IMR-90 (cell line): ENCODE measurements around the gene NEDD1. TPM values are rescaled to one million over a fixed set of nuclear protein-coding genes. Genes with fewer than 3 reads are reported as not detected.

Experiments
- ATAC-seq: fragments of 200-7000 bp; cut with Tn5 transposase; 2 replicates; pipeline ENCODE4 v1.9.1; 2020; ENCODE audit warnings: low read depth, mild to moderate bottlenecking, moderate library complexity
- BruUV-seq: library from RNA; stranded (reverse); fragments of 400-500 nt; replicated peaks from 2 replicates; lab custom pipeline; 2021; lab: Mats Ljungman, UMichigan
- CTCF ChIA-PET: fragments of 300-600 bp; formaldehyde crosslinking; extraction: SDS; loops from one replicate; lab custom pipeline; 2021; ENCODE audit warnings: antibody characterized with exemption; lab: Yijun Ruan, JAX
- POLR2A ChIA-PET: fragments of 300-600 bp; sonication (Branson Sonifier 250); formaldehyde crosslinking; loops from one replicate; lab custom pipeline; 2022; ENCODE audit warnings: antibody characterized with exemption; ENCODE audit not compliant: unreplicated experiment; lab: Charles Lee
- DNase-seq: peaks from one replicate; pipeline ENCODE4 v3.0.0; 2013
- H2AFZ ChIP-seq: replicated peaks from 2 replicates; pipeline ENCODE3; 2013; ENCODE audit warnings: low read length, mild to moderate bottlenecking; ENCODE audit not compliant: poor library complexity
- H2AK5ac ChIP-seq: 2 replicates; pipeline ENCODE4 v1.6.1; 2013; ENCODE audit warnings: low read depth, low read length, inconsistent platforms
- H2AK9ac ChIP-seq: replicated peaks from 2 replicates; pipeline ENCODE3; 2013; ENCODE audit warnings: mild to moderate bottlenecking, low read depth, low read length, moderate library complexity; ENCODE audit not compliant: poor library complexity
- H2BK120ac ChIP-seq: 2 replicates; pipeline ENCODE4 v1.6.1; 2013; ENCODE audit warnings: low read depth, low read length, inconsistent platforms
- H2BK15ac ChIP-seq: 3 replicates; pipeline ENCODE4 v1.6.1; 2013; ENCODE audit warnings: low read depth, low read length, inconsistent platforms
- H2BK20ac ChIP-seq: 2 replicates; pipeline ENCODE4 v1.6.1; 2013; ENCODE audit warnings: low read depth, mild to moderate bottlenecking, inconsistent platforms, low read length, moderate library complexity
- H2BK5ac ChIP-seq: 2 replicates; pipeline ENCODE4 v1.6.1; 2013; ENCODE audit warnings: mild to moderate bottlenecking, low read depth, low read length, inconsistent platforms; ENCODE audit not compliant: poor library complexity, severe bottlenecking
- H3K14ac ChIP-seq: replicated peaks from 2 replicates; pipeline ENCODE4 v1.6.1; 2013; ENCODE audit warnings: low read depth, low read length, inconsistent platforms
- H3K18ac ChIP-seq: 2 replicates; pipeline ENCODE4 v1.6.1; 2013; ENCODE audit warnings: low read depth, low read length, control low read depth
- H3K23ac ChIP-seq: 2 replicates; pipeline ENCODE4 v1.6.1; 2013; ENCODE audit warnings: low read depth, low read length, inconsistent platforms
- H3K27ac ChIP-seq: 2 replicates; pipeline ENCODE4 v1.5.1; 2013; ENCODE audit warnings: mild to moderate bottlenecking, control low read depth, low read length; ENCODE audit not compliant: insufficient read depth
- H3K27me3 ChIP-seq: 2 replicates; pipeline ENCODE4 v1.6.1; 2013; ENCODE audit warnings: low read length; ENCODE audit not compliant: control insufficient read depth, insufficient read depth
- H3K36me3 ChIP-seq: 2 replicates; pipeline ENCODE4 v1.6.1; 2013; ENCODE audit warnings: low read length, mixed read lengths; ENCODE audit not compliant: control insufficient read depth, insufficient read depth
- H3K4ac ChIP-seq: 2 replicates; pipeline ENCODE4 v1.6.1; 2013; ENCODE audit warnings: low read depth, low read length, inconsistent platforms
- H3K4me1 ChIP-seq: 2 replicates; pipeline ENCODE4 v1.6.1; 2013; ENCODE audit warnings: low read length, mixed read lengths; ENCODE audit not compliant: control insufficient read depth, insufficient read depth
- H3K4me2 ChIP-seq: 2 replicates; pipeline ENCODE4 v1.6.1; 2013; ENCODE audit warnings: low read depth, mild to moderate bottlenecking, control low read depth, low read length, moderate library complexity
- H3K4me3 ChIP-seq: 2 replicates; pipeline ENCODE4 v1.5.1; 2013; ENCODE audit warnings: low read depth, mild to moderate bottlenecking, control low read depth, low read length, moderate library complexity; ENCODE audit not compliant: insufficient read depth
- H3K56ac ChIP-seq: 2 replicates; pipeline ENCODE4 v1.6.1; 2013; ENCODE audit warnings: low read length, inconsistent platforms; ENCODE audit not compliant: insufficient read depth; ENCODE audit errors: extremely low read depth
- H3K79me1 ChIP-seq, 2 experiments: 2 replicates each; pipeline ENCODE4 v1.6.1; 2013; ENCODE audit warnings: low read length in 2 of 2, inconsistent platforms in 1 of 2, low read depth in 1 of 2
- H3K9ac ChIP-seq: 2 replicates; pipeline ENCODE4 v1.6.1; 2013; ENCODE audit warnings: low read depth, low read length, control low read depth
- H3K9me1 ChIP-seq: 2 replicates; pipeline ENCODE4 v1.6.1; 2013; ENCODE audit warnings: low read length, inconsistent platforms; ENCODE audit not compliant: insufficient read depth
- H3K9me3 ChIP-seq: 2 replicates; pipeline ENCODE4 v1.6.1; 2013; ENCODE audit warnings: low read length; ENCODE audit not compliant: control insufficient read depth, insufficient read depth
- H4K20me1 ChIP-seq: 2 replicates; pipeline ENCODE4 v1.6.1; 2013; ENCODE audit warnings: low read length, inconsistent platforms; ENCODE audit not compliant: insufficient read depth
- H4K5ac ChIP-seq: 2 replicates; pipeline ENCODE4 v1.6.1; 2013; ENCODE audit warnings: mild to moderate bottlenecking, low read depth, low read length, control low read depth
- H4K8ac ChIP-seq, 2 experiments: 2 replicates each; pipeline ENCODE4 v1.6.1; 2013; ENCODE audit warnings: low read depth in 2 of 2, low read length in 2 of 2, control low read depth in 1 of 2, inconsistent platforms in 1 of 2
- H4K91ac ChIP-seq: 2 replicates; pipeline ENCODE4 v1.6.1; 2013; ENCODE audit warnings: low read depth, low read length, inconsistent platforms; ENCODE audit not compliant: insufficient read depth
- BHLHE40 ChIP-seq: fragments of 150-350 bp; IDR thresholded peaks from 2 replicates; pipeline ENCODE4 v1.6.1; 2016; ENCODE audit warnings: mild to moderate bottlenecking, low read depth, low read length
- CEBPB ChIP-seq: IDR thresholded peaks from 2 replicates; pipeline ENCODE4 v1.6.1; 2012; ENCODE audit warnings: low read depth, low read length, improper control_type of control experiment
- CHD1 ChIP-seq: IDR thresholded peaks from 2 replicates; pipeline ENCODE4 v1.6.1; 2012; ENCODE audit warnings: low read depth, low read length, improper control_type of control experiment
- FOS ChIP-seq: fragments of 150-350 bp; IDR thresholded peaks from 2 replicates; pipeline ENCODE4 v1.6.1; 2016; ENCODE audit warnings: low read depth, low read length
- MAFK ChIP-seq: IDR thresholded peaks from 2 replicates; pipeline ENCODE4 v1.6.1; 2012; ENCODE audit warnings: low read depth, low read length, improper control_type of control experiment
- MAZ ChIP-seq: IDR thresholded peaks from 2 replicates; pipeline ENCODE4 v1.6.1; 2012; ENCODE audit warnings: low read depth, mild to moderate bottlenecking, low read length, improper control_type of control experiment, moderate library complexity, borderline replicate concordance
- MXI1 ChIP-seq: IDR thresholded peaks from 2 replicates; pipeline ENCODE4 v1.6.1; 2012; ENCODE audit warnings: low read depth, mild to moderate bottlenecking, low read length, moderate library complexity, borderline replicate concordance
- NFE2L2 ChIP-seq: fragments of 150-350 bp; IDR thresholded peaks from 2 replicates; pipeline ENCODE4 v1.6.1; 2016; ENCODE audit warnings: low read depth, mild to moderate bottlenecking, low read length
- POLR2A ChIP-seq: IDR thresholded peaks from 2 replicates; pipeline ENCODE4 v1.6.1; 2012; ENCODE audit warnings: mild to moderate bottlenecking, low read depth, low read length
- RAD21 ChIP-seq: IDR thresholded peaks from 2 replicates; pipeline ENCODE4 v1.6.1; 2012; ENCODE audit warnings: low read length, improper control_type of control experiment
- RCOR1 ChIP-seq: IDR thresholded peaks from 2 replicates; pipeline ENCODE4 v1.6.1; 2012; ENCODE audit warnings: mild to moderate bottlenecking, low read length, improper control_type of control experiment; ENCODE audit not compliant: insufficient replicate concordance
- RFX5 ChIP-seq: IDR thresholded peaks from 2 replicates; pipeline ENCODE4 v1.8.0; 2012; ENCODE audit warnings: low read depth, mild to moderate bottlenecking, low read length, moderate library complexity
- SMC3 ChIP-seq: fragments of 150-350 bp; IDR thresholded peaks from 2 replicates; pipeline ENCODE4 v1.6.1; 2016; ENCODE audit warnings: low read depth, mild to moderate bottlenecking, antibody characterized with exemption, low read length, moderate library complexity
- WGBS, 2 experiments: methylation state at CpG; one replicate each; pipeline versions ENCODE4 v1.1.5 to v1.1.7; 2013; ENCODE audit warnings: missing lambda C conversion rate in 2 of 2; ENCODE audit not compliant: insufficient read length in 1 of 2; ENCODE audit errors: extremely low coverage in 2 of 2; 5-methylcytosine and 5-hydroxymethylcytosine counted together
- dilution Hi-C: fragments of 300-500 bp; cut with HindIII; formaldehyde crosslinking; loops from one replicate; pipeline ENCODE4 v1.14.3; 2018; ENCODE audit warnings: low sequenced_read_pairs; ENCODE audit not compliant: unreplicated experiment
- in situ Hi-C: fragments of 300-500 bp; cut with MboI; formaldehyde crosslinking; loops from 3 replicates; pipeline ENCODE4 v1.14.3; 2019; ENCODE audit warnings: low sequenced_read_pairs, inconsistent platforms, mixed read lengths
- intact Hi-C: fragments of 100-400 bp; cut with micrococcal nuclease; formaldehyde crosslinking; loops from 2 replicates; pipeline ENCODE4 v1.10.0; 2022
- polyA plus RNA-seq, 3 experiments: library from polyadenylated mRNA; depleted of rRNA; stranded (reverse); fragments of >200 nt; gene quantifications; 2 replicates each; pipeline ENCODE4 v1.2.3, GENCODE V29; 2012; ENCODE audit warnings: low replicate concordance in 1 of 3
- total RNA-seq: library from RNA; depleted of rRNA; stranded (reverse); fragments of >200 nt; gene quantifications from 2 replicates; pipeline ENCODE4 v1.2.3, GENCODE V29; 2012
- TF ChIP-seq, protein P1 (sequence below): fragments of 150-350 bp; IDR thresholded peaks from 2 replicates; pipeline ENCODE4 v1.6.1; 2017; ENCODE audit warnings: mild to moderate bottlenecking, antibody characterized with exemption, low read length, low read depth
- TF ChIP-seq, protein P2 (sequence below): conservative IDR thresholded peaks from 2 replicates; pipeline ENCODE4 v1.5.1; 2012; ENCODE audit warnings: mild to moderate bottlenecking, low read depth, low read length, improper control_type of control experiment

Gene NEDD1
- total and polyA plus RNA-seq, 2 of the 4 experiments (the other 2 are of a cell fraction): 10.0 to 48.0 TPM

DNA sequence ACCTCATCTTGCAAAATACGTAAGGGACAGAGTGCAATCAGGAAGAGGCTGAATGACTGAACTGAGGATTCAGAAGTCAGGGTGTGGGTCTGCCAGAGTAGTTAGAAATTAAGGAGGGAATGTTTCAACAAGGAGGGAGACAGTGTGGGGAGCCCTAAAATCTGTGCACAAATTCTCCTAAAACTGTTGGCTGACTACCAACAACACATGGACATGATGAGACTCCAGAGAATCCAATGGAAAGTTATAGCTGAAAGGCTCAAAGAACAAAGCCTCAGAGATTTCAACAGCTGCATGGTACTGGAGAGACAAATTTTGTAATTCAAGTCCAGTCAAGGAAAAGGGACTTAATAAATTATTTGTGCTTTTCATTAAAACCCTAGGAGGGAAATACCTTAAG is 36.1 kb upstream of the NEDD1 start:
- Histone ChIP-seq H3K23ac (no peak overlapping the region), H4K5ac (no peak overlapping the region), H2BK20ac (no peak overlapping the region), H3K27ac (no peak overlapping the region), H3K4me1 (no peaks in the 10 kb centered on the region), H3K4ac (no peak overlapping the region), H2BK5ac (no peak overlapping the region), H3K56ac (no peak overlapping the region), H4K91ac (no peak overlapping the region), H3K79me1 (no peaks in the 10 kb centered on the region), H3K9me1 (no peaks in the 10 kb centered on the region), H2AFZ (no peak overlapping the region), H3K14ac (no peak overlapping the region), H3K36me3 (no peaks in the 10 kb centered on the region), H3K9ac (no peak overlapping the region), H2BK120ac (no peak overlapping the region), H2AK9ac (no peak overlapping the region), H4K20me1 (no peaks in the 10 kb centered on the region), H3K18ac (no peak overlapping the region), H4K8ac (no peak overlapping the region), H3K4me2 (no peak overlapping the region), H2BK15ac (no peak overlapping the region), H3K9me3 (no peaks in the 10 kb centered on the region), H2AK5ac (no peak overlapping the region), H3K27me3 (no peaks in the 10 kb centered on the region), H3K4me3 (no peak overlapping the region)
- intact Hi-C loops (no loop called here), dilution Hi-C loops (no loop called here), in situ Hi-C loops (no loop called here)
- ChIA-PET POLR2A (no interaction called here), CTCF (no interaction called here)
- no CpG with 5 or more reads among the region's 1 CpG for whole genome bisulfite sequencing, 2 experiments
- DNase-seq (no peak), ATAC-seq (no peak)
- TF ChIP-seq FOS: no peak
- TF ChIP-seq CEBPB: no peak
- TF ChIP-seq RFX5: no peak
- no peak for TF ChIP-seq MXI1
- TF ChIP-seq MAZ: no peak
- TF ChIP-seq POLR2A: no peak
- TF ChIP-seq, protein P1, sequence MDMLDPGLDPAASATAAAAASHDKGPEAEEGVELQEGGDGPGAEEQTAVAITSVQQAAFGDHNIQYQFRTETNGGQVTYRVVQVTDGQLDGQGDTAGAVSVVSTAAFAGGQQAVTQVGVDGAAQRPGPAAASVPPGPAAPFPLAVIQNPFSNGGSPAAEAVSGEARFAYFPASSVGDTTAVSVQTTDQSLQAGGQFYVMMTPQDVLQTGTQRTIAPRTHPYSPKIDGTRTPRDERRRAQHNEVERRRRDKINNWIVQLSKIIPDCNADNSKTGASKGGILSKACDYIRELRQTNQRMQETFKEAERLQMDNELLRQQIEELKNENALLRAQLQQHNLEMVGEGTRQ: no peak
- TF ChIP-seq, protein P2, sequence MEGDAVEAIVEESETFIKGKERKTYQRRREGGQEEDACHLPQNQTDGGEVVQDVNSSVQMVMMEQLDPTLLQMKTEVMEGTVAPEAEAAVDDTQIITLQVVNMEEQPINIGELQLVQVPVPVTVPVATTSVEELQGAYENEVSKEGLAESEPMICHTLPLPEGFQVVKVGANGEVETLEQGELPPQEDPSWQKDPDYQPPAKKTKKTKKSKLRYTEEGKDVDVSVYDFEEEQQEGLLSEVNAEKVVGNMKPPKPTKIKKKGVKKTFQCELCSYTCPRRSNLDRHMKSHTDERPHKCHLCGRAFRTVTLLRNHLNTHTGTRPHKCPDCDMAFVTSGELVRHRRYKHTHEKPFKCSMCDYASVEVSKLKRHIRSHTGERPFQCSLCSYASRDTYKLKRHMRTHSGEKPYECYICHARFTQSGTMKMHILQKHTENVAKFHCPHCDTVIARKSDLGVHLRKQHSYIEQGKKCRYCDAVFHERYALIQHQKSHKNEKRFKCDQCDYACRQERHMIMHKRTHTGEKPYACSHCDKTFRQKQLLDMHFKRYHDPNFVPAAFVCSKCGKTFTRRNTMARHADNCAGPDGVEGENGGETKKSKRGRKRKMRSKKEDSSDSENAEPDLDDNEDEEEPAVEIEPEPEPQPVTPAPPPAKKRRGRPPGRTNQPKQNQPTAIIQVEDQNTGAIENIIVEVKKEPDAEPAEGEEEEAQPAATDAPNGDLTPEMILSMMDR: no peak
- TF ChIP-seq BHLHE40: no peak
- no peak for TF ChIP-seq SMC3
- TF ChIP-seq NFE2L2: no peak
- no peak for TF ChIP-seq CHD1
- TF ChIP-seq RCOR1: no peak
- TF ChIP-seq RAD21: no peak
- no peak for TF ChIP-seq MAFK
- BruUV-seq: no TSS peak
